Panc1 (cell line): Measurements from ENCODE around the gene LRFN3. TPM values are rescaled to one million over a fixed set of nuclear protein-coding genes. Genes with fewer than 3 reads are reported as not detected.

Experiments used
- ATAC-seq: fragments of 200-7000 bp; cut with Tn5 transposase; 2 replicates; pipeline ENCODE4 v1.9.1; 2020; ENCODE audit warnings: mild to moderate bottlenecking, moderate library complexity
- BruUV-seq: library from RNA; stranded (reverse); fragments of 400-500 nt; replicated peaks from 2 replicates; lab custom pipeline; 2021; lab: Mats Ljungman, UMichigan
- CTCF ChIA-PET: fragments of 300-600 bp; sonication (Branson Sonifier 250); formaldehyde crosslinking; loops from one replicate; lab custom pipeline; 2022; ENCODE audit warnings: antibody characterized with exemption; lab: Charles Lee
- POLR2A ChIA-PET: fragments of 300-600 bp; sonication (Branson Sonifier 250); formaldehyde crosslinking; loops from one replicate; lab custom pipeline; 2022; ENCODE audit warnings: antibody characterized with exemption; lab: Charles Lee
- DNase-seq: peaks from one replicate; pipeline ENCODE4 v3.0.0-alpha.2; 2010; ENCODE audit warnings: low read depth, low spot score
- H3K27ac ChIP-seq: 2 replicates; pipeline ENCODE4 v1.5.1; 2011; ENCODE audit warnings: mild to moderate bottlenecking, low read length, inconsistent platforms
- H3K27me3 ChIP-seq: fragments of 200-500 bp; sonication (Bioruptor generic); 2 replicates; pipeline ENCODE4 v1.6.0; 2014; ENCODE audit warnings: low read length, inconsistent platforms; ENCODE audit not compliant: control insufficient read depth, insufficient read depth
- H3K36me3 ChIP-seq: fragments of 200-500 bp; sonication (Bioruptor generic); 2 replicates; pipeline ENCODE4 v1.5.1; 2014; ENCODE audit warnings: inconsistent platforms, mild to moderate bottlenecking, low read length, moderate library complexity; ENCODE audit not compliant: control insufficient read depth, insufficient read depth
- H3K4me1 ChIP-seq: 2 replicates; pipeline ENCODE4 v1.5.1; 2011; ENCODE audit warnings: inconsistent platforms, mild to moderate bottlenecking, low read length, moderate library complexity; ENCODE audit not compliant: control insufficient read depth, insufficient read depth
- H3K4me3 ChIP-seq, 2 experiments: 2 replicates each; pipeline ENCODE4 v1.5.1; 2011 to 2012; ENCODE audit warnings: low read depth in 2 of 2, low read length in 2 of 2, mild to moderate bottlenecking in 2 of 2, inconsistent platforms in 1 of 2, moderate library complexity in 1 of 2
- H3K9me3 ChIP-seq: fragments of 200-500 bp; sonication (Bioruptor generic); 2 replicates; pipeline ENCODE4 v1.5.1; 2014; ENCODE audit warnings: low read depth, mild to moderate bottlenecking, inconsistent platforms, low read length, moderate library complexity; ENCODE audit not compliant: control insufficient read depth, insufficient read depth
- POLR2AphosphoS5 ChIP-seq: IDR thresholded peaks from 2 replicates; pipeline ENCODE4 v1.6.1; 2012; ENCODE audit warnings: mild to moderate bottlenecking, low read depth, low read length, moderate library complexity
- SIN3A ChIP-seq: IDR thresholded peaks from 2 replicates; pipeline ENCODE4 v1.6.1; 2012; ENCODE audit warnings: low read depth, mild to moderate bottlenecking, low read length, moderate library complexity, borderline replicate concordance; ENCODE audit not compliant: insufficient read depth
- TCF7L2 ChIP-seq: IDR thresholded peaks from 2 replicates; pipeline ENCODE4 v1.6.1; 2011; ENCODE audit warnings: mild to moderate bottlenecking, low read depth, low read length, inconsistent platforms
- in situ Hi-C: cut with HindIII; loops from 2 replicates; pipeline ENCODE4 v1.10.0; 2016; ENCODE audit warnings: low sequenced_read_pairs, low pct_unique_long_range_greater_than_20kb
- intact Hi-C: fragments of 100-400 bp; cut with micrococcal nuclease; formaldehyde crosslinking; loops from one replicate; pipeline ENCODE4 v1.10.0; 2022; ENCODE audit not compliant: unreplicated experiment
- total RNA-seq: library from RNA; stranded (reverse); gene quantifications from one replicate; pipeline ENCODE4 v1.2.1, GENCODE V29; 2021; ENCODE audit not compliant: unreplicated experiment
- TF ChIP-seq, protein P1 (sequence below): fragments of 450-650 bp; IDR thresholded peaks from 2 replicates; pipeline ENCODE4 v1.5.1; 2017; ENCODE audit warnings: mild to moderate bottlenecking
- TF ChIP-seq, protein P2 (sequence below), 2 experiments: IDR thresholded peaks; 2 replicates each; pipeline ENCODE4 v1.6.1; 2011 to 2012; ENCODE audit warnings: low read depth in 2 of 2, control low read depth in 1 of 2, low read length in 1 of 2, mild to moderate bottlenecking in 1 of 2, moderate library complexity in 1 of 2; ENCODE audit not compliant: insufficient read depth in 1 of 2

Gene LRFN3
- total RNA-seq, 1 experiment from 2014 or later: 16.7 TPM

DNA sequence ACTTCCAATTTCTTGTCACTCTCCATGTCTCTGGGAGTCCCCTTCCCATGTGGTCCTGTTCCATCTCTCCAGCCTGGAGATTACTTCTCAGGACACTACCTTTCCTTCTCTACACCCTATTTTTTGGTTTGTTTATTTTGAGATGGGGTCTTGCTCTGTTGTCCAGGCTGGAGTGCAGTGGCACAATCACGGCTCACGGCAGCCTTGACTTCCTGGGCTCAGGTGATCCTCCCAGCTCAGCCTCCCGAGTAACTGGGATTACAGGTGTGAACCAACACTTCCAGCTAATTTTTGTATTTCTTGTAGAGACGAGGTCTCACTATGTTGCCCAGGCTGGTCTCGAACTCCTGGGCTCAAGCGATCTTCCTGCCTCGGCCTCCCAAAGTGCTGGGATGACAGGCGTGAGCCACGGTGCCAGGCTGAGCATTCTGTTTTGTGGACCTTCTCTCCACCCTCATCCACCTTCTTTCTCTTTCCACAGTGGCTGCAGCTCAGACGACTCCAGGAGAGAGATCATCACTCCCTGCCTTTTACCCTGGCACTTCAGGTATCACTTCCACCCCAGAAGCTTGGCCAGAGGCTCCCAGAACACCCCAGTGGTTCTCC, 33.2 kb upstream of the LRFN3 start:
- intact Hi-C loops (no loop called here), in situ Hi-C loops (loop anchor here (10.0 kb wide), 1 partner anchor 68 kb away; no protein-coding TSS in a partner anchor)
- ChIA-PET CTCF (no interaction called here), POLR2A (no interaction called here)
- H3K9me3 ChIP-seq: no peaks in the 10 kb centered on the region
- peak overlapping the region; percentile 36 to 59 for H3K4me3 ChIP-seq
- H3K27me3 ChIP-seq: no peaks in the 10 kb centered on the region
- no peak overlapping the region; the same call in 1 of the 2 replicates for H3K27ac ChIP-seq
- BruUV-seq: no TSS peak
- ATAC-seq (no peak), DNase-seq (no peak)
- TF ChIP-seq SIN3A: no peak
- TF ChIP-seq TCF7L2: no peak
- TF ChIP-seq, protein P1, sequence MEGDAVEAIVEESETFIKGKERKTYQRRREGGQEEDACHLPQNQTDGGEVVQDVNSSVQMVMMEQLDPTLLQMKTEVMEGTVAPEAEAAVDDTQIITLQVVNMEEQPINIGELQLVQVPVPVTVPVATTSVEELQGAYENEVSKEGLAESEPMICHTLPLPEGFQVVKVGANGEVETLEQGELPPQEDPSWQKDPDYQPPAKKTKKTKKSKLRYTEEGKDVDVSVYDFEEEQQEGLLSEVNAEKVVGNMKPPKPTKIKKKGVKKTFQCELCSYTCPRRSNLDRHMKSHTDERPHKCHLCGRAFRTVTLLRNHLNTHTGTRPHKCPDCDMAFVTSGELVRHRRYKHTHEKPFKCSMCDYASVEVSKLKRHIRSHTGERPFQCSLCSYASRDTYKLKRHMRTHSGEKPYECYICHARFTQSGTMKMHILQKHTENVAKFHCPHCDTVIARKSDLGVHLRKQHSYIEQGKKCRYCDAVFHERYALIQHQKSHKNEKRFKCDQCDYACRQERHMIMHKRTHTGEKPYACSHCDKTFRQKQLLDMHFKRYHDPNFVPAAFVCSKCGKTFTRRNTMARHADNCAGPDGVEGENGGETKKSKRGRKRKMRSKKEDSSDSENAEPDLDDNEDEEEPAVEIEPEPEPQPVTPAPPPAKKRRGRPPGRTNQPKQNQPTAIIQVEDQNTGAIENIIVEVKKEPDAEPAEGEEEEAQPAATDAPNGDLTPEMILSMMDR: no peak
- TF ChIP-seq POLR2AphosphoS5: no peak
- TF ChIP-seq, protein P2, sequence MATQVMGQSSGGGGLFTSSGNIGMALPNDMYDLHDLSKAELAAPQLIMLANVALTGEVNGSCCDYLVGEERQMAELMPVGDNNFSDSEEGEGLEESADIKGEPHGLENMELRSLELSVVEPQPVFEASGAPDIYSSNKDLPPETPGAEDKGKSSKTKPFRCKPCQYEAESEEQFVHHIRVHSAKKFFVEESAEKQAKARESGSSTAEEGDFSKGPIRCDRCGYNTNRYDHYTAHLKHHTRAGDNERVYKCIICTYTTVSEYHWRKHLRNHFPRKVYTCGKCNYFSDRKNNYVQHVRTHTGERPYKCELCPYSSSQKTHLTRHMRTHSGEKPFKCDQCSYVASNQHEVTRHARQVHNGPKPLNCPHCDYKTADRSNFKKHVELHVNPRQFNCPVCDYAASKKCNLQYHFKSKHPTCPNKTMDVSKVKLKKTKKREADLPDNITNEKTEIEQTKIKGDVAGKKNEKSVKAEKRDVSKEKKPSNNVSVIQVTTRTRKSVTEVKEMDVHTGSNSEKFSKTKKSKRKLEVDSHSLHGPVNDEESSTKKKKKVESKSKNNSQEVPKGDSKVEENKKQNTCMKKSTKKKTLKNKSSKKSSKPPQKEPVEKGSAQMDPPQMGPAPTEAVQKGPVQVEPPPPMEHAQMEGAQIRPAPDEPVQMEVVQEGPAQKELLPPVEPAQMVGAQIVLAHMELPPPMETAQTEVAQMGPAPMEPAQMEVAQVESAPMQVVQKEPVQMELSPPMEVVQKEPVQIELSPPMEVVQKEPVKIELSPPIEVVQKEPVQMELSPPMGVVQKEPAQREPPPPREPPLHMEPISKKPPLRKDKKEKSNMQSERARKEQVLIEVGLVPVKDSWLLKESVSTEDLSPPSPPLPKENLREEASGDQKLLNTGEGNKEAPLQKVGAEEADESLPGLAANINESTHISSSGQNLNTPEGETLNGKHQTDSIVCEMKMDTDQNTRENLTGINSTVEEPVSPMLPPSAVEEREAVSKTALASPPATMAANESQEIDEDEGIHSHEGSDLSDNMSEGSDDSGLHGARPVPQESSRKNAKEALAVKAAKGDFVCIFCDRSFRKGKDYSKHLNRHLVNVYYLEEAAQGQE (IDR thresholded peaks at IDR 0.05; ENCODE audit: insufficient read depth in 1 of 2, low read depth in 2 of 2, low read length in 1 of 2): no peak
- H3K4me1 ChIP-seq: peaks cover 23% of the 10 kb centered on the region
- H3K36me3 ChIP-seq: no peaks in the 10 kb centered on the region

DNA sequence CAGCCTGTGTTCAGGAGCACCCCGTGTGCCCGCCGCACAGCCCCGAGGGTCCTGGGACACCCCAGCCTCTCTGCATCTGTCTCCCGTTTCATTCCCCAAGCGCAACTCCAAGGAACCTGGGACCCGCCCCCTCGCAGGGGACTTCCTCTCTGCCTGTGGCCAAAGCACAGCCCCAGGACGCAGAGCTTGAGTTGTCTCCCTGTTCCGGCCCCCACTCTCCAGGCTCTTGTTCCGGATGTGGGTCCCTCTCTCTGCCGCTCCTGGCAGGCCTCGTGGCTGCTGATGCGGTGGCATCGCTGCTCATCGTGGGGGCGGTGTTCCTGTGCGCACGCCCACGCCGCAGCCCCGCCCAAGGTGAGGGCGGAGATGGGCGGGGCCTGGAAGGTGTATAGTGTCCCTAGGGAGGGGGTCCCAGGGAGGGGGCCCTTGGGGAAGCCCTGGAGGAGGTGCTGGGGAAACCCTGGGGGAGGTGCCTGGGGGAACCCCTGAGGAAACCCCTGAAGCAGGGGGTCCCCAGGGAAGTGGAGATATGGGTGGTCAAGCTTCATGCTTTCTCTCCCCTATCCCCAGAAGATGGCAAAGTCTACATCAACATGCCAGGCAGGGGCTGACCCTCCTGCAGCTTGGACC, 32.5 kb upstream of the LRFN3 start:
- TF ChIP-seq SIN3A: 0 out of 2 replicates have a peak, but pooled peaks have one; percentile 10
- no peak for TF ChIP-seq POLR2AphosphoS5
- no TSS peak for BruUV-seq
- in situ Hi-C loops (loop anchor here (10.0 kb wide), 1 partner anchor 69 kb away; no protein-coding TSS in a partner anchor), intact Hi-C loops (no loop called here)
- ATAC-seq: peak; percentile 53
- Histone ChIP-seq H3K27me3 (no peaks in the 10 kb centered on the region), H3K4me3 (peak overlapping the region; percentile 36 to 59), H3K4me1 (peaks cover 19% of the 10 kb centered on the region), H3K9me3 (no peaks in the 10 kb centered on the region), H3K36me3 (no peaks in the 10 kb centered on the region), H3K27ac (peak overlapping the region; percentile 36; the same call in 1 of the 2 replicates)
- CTCF ChIA-PET: no interaction called here
- POLR2A ChIA-PET: no interaction called here
- DNase-seq: no peak
